ENCODE measurements around the gene TCN1.
"Not testable (repeated sequence)": the region's sequence is repeated elsewhere in the genome, so short reads cannot be mapped to it uniquely, and the experiment has no call there.

TCN1 gene

DNA sequence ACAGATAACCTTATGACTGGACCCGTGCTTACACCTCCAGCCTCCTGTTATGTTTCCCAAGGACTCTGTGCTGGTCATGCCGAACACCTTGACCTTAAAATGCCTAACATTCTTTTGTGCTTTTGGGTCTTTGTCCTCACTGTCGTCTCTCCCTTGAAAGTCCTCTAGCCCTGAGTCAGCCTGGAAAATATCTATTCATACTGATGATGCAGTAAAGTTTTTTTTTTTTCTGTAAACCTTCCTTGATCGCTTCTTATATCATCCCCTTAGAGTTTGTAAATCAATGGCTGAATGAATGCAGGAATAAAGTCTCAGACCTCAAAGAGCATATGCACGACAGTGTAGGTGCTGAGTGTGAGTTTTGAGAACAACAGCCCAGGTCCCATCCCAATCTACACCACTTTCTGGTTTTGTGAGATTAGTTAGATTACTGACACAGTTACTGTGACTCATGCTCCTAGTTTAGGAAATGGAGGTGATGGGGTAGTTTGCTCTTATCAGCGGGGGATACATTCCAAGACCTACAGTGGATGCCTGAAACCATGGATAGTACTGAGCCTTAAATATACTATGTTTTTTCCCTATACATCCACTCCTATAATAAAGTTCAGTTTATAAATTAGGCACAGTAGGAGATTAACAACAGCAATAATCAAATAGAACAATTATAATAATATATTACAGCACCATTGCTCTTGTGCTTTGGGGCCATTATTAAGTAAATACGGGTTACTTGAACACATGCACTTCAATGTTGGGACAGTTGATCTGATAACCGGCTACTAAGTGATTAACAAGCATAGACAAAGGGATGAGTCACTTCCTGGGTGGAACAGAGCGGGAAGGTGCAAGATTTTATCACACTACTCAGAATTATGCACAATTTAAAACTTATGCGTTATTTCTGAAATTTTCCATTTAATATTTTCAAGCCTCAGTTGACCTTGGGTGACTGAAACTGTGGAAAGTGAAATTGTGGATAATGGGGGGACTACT, 8.6 kb downstream of the TCN1 start:
- DNase-seq: no peak

- no peak for DNase-seq
Observed at GRCh38 chr11:59854871-59855270, 11.4 kb downstream of the TCN1 start.

DNA sequence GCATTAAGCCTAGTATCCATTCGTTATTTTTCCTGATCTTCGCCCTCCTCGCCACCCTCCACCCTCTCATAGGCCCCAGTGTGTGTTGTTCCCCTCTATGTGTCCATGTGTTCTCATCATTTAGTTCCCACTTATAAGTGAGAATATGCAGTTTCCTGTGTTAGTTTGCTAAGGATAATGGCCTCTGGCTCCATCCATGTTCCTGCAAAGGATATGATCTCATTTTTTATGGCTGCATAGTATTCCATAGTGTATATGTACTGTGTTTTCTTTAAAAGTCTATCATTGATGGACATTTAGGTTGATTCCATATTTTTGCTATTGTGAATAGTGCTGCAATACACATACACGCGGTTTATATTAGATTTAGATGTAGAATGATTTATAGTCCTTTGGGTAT, 14.9 kb downstream of the TCN1 start:
- not testable (repeated sequence) for DNase-seq

DNA sequence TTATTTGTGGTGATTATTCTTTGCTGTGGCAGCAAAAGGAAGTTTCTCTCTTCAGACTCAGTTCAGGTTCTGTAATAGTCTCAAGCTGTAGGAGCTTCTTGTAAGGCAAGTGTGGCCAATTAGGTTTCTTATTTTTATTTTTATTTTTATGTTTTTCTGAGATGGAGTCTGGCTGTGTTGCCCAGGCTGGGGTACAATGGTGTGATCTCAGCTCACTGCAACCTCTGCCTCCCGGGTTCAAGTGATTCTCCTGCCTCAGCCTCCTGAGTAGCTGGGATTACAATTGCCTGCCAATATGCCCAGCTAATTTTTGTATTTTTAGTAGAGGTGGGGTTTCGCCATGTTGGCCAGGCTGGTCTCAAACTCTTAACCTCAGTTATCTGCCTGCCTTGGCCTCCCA, 16.7 kb downstream of the TCN1 start:
- not testable (repeated sequence) for DNase-seq

DNA sequence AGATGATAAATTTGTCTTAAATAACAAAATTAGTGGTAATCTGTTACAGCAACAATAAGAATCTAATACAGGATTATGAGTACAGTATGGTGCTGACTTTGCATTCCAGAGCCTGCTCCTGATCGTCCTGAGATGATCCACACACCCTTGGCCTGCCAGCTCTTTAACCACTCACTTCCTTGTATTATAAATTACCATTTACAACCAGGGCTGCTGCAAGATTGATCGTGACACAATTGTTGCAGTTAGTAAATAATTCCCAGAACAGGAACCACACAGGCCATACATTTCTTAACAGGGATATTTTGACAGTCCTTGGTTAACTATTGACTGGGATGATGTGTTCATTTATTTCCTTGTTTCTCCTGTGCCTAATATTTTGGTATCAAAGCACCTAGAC, 17.2 kb downstream of the TCN1 start:
- no peak for DNase-seq

GRCh38 chr11:59848439-59848838, 17.8 kb downstream of the TCN1 start:
- not testable (repeated sequence) for DNase-seq

- no peak for DNase-seq
Observed at GRCh38 chr11:59847626-59848025, 18.7 kb downstream of the TCN1 start.

DNA sequence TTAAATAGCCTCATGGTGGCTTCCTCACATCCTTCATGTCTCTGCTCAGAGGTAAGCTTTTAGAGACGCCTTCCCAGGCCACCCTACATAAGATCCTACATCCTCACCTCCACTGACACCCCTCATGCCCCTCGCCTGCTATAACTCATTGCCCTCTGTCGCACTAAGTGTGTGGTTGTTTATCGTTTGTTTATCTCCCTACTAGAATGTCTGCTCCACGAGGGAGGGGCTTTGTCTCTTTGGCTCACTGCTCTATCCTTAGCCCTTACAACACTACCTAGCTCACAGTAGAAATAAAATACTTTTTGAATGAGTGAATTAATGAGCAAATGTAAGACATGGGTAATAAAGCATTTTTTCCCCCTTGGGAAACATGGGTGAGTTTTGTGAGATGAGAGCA, 19.7 kb downstream of the TCN1 start:
- DNase-seq: no peak

DNA sequence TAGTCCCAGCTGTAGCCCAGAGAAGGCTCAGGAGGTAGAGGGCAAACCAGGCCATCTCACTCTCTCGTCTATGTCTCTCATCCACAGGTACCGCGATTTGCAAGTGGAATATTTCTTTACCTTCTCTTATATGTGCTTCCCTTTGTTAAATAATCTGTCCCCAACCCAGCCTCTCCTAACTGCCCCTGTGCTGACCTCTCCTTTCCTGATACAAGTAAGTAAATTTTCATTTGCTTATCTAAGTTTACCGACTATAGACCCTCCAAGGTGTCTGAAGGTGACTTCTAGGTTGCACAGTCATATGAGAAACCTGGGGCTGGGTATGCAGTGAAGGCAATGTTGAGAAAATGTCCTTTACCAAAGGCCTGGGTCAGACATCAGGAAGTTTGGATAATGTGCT, 20.9 kb downstream of the TCN1 start, which contains the start of gene CBLIF:
Gene CBLIF (minus strand): TSS at position 101 of the 400 bp plus-strand sequence. CDS start 46 bp downstream, at position 55.
- DNase-seq: no peak

DNA sequence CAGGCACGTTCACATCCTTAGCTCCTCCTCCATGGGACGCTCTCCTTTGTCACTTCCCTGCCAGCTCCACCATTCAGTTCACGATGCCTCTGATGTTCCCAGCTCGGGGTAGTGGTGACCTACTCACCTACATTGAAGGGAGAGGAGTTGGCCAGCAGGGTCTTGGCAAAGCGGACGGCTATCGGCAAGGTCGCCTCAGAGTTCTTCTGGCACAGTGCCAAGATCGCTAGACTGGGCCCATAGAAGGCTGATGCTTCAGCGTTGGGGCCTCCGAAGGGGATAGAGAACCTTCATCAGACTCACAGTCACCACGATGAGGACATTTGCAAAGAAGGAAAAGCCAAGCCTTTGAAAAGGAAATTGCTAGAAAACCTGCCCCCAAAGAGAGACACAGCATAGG, 24.0 kb downstream of the TCN1 start:
- DNase-seq: no peak

GRCh38 chr11:59841514-59841913, 24.8 kb downstream of the TCN1 start:
- DNase-seq: no peak

- DNase-seq: no peak
Observed at GRCh38 chr11:59839615-59840014, 26.7 kb downstream of the TCN1 start.

- DNase-seq: no peak
Observed at GRCh38 chr11:59833602-59834001, 32.7 kb downstream of the TCN1 start.

DNA sequence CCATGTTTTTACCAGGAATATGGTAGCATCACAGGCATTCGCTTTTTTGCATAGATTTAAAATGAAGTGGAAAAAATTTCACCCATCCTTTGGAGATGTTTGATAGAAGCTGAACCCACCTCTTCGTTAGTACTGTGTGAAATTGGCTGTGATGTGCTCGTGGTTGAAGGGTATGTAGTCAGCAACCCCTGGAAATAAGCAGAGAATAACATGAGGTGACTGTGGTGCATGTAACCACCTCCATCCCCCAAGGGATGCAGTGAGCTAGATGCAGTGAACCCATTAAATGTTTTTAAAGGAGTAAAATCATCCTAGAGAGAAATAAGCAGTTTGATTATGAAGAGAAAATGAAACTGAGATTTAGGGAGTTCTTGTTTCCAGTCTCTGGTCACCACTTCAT, 36.9 kb downstream of the TCN1 start:
- DNase-seq: no peak

DNA sequence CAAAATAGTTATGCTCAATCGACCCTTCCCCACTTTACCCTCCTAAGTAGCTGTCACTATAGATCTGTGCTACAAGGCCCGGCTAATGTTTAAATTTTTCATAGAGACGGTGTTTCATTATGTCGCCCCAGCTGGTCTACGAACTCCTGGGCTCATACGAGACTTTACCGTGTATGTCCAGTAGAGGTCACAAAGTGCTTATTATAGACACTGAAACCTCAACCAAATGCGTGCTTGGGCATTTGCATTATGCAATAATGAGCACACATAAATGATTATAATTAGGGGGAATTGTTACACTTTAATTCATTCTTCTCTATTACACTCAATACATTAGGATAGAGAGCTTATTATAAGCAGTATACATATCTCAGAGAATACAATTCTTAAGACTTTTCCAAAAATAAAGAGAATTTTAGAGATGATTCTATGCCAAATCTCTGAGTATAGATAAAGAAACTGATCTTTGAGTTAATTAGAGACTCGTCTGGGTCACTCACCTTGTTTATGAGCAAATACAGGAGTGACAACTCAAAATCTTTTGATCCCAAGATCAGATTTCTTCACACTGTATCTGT, 43.2 kb downstream of the TCN1 start:
- DNase-seq: peak; percentile 35

DNA sequence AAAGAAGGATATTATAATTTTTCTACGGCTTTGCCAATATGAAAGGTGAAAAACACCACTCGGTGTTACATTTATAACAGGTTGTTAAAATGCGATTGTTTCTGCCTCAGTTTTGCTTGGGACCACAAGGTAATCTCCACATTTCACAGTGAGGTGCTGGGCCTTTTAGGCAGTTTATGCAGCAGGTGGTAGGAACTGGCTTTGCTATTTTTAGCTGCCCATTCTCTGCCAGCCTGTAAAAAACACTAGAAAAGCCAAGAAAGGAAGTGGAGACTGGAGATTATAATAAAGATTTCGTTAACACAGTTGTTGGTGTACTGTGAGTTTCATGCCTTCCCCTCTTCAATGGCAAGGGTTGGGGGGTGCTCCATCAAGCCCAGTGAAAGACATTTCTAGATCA, 47.7 kb downstream of the TCN1 start:
- DNase-seq: no peak

DNA sequence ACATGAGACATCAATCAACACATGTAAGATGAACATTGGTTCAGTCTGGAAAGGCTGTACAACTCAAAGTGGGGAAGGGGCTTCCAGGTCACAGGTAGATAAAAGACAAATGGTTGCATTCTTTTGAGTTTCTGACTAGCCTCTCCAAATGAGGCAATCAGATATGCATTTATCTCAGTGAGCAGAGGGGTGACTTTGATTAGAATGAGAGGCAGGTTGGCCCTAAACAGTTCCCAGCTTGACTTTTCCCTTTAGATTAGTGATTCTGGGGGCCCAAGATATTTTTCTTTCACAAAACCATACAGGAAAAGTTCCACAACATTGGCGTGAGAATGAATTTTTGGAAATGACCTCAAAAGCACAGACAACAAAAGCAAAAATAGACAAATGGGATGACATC, 49.9 kb downstream of the TCN1 start:
- DNase-seq: not testable (repeated sequence)

GRCh38 chr11:59815754-59816153, 50.5 kb downstream of the TCN1 start:
- no peak for DNase-seq

DNA sequence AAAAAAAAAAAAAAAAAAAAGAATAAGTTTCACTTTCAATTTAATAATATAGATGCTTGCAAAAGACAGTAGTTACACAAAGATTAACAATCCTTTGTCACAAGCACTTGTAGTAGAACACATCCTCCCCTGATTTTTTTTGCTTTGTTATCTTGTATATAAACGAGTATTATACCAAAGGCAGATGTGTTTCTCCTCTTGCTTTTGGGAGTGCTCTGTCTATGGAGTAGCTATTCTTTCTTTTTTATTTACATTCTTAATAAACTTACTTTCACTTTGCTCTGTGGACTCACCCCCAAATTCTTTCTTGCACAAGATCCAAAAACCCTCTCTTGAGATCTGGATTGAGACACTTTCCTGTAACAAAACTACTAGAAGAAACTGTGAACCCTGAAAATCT, 52.3 kb downstream of the TCN1 start:
- no peak for DNase-seq

- DNase-seq: no peak
Observed at GRCh38 chr11:59813364-59813763, 52.9 kb downstream of the TCN1 start.

DNA sequence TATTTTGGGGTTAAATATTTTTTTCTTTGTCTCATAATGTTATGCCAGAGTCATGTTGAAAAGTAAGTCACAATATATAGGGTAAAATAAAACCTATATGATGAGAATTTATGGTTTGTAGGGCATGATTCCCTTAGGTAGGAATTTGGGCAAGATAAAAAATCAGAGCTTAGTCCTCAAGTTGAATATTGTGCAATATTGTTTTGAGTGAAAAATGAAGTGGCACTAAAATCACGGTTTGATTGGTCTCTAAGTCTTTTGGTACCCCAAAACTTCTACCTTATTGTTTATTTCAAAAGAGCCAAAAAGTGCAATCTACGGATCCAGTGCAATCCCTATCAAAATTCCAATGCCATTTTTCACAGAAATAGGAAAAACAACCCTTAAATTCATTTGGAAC, 54.1 kb downstream of the TCN1 start:
- no peak for DNase-seq

GRCh38 chr11:59810911-59811259, 55.4 kb downstream of the TCN1 start:
- DNase-seq: no peak

- peak; percentile 86 for DNase-seq
Observed at GRCh38 chr11:59810189-59810910, 55.9 kb downstream of the TCN1 start, which contains the start of gene MRPL16. Gene MRPL16 (minus strand): TSS chr11:59810778. CDS start chr11:59810658, 120 bp downstream.

All from midbrain (tissue), 1 donor.